HCT116 (cell line): ENCODE data around the gene LCOR. TPM values are rescaled to one million over a fixed set of nuclear protein-coding genes. Genes with fewer than 3 reads are reported as not detected.

ENCODE experiments used
- ATAC-seq: fragments of 200-7000 bp; cut with Tn5 transposase; 2 replicates; pipeline ENCODE4 v1.9.1; 2020; ENCODE audit warnings: mild to moderate bottlenecking, moderate library complexity
- BruUV-seq: library from RNA; stranded (reverse); fragments of 400-500 nt; replicated peaks from 2 replicates; lab custom pipeline; 2021; lab: Mats Ljungman, UMichigan
- CTCF ChIA-PET: fragments of 300-600 bp; sonication (Branson Sonifier 250); formaldehyde crosslinking; loops from one replicate; lab custom pipeline; 2021; ENCODE audit warnings: antibody characterized with exemption; lab: Charles Lee
- POLR2A ChIA-PET: fragments of 300-600, 350-600 bp; sonication (Branson Sonifier 250); formaldehyde crosslinking; loops from one replicate; lab custom pipeline; 2021; ENCODE audit warnings: antibody characterized with exemption; lab: Charles Lee
- RAD21 ChIA-PET, 2 experiments: fragments of 300-600 bp; sonication (Branson Sonifier 250); formaldehyde crosslinking; loops; one replicate each; lab custom pipeline; 2023; ENCODE audit warnings: low total read pairs in 2 of 2; ENCODE audit not compliant: uncharacterized antibody in 2 of 2, unreplicated experiment in 2 of 2, low non-redundant PET in 1 of 2; lab: Charles Lee
- DNase-seq: peaks from one replicate; pipeline ENCODE4 v3.0.0-alpha.2; 2010; ENCODE audit warnings: low read depth, low spot score
- H2AFZ ChIP-seq: fragments of 200-600 bp; shearing (Covaris generic), sonication (generic); 2 replicates; pipeline ENCODE4 v1.6.1; 2017; ENCODE audit warnings: low read depth, mixed run types, mixed read lengths, antibody characterized with exemption, low read length; ENCODE audit not compliant: poor library complexity, severe bottlenecking
- H3K27ac ChIP-seq: 2 replicates; pipeline ENCODE4 v1.5.1; 2012; ENCODE audit warnings: low read depth, low read length
- H3K27me3 ChIP-seq: fragments of 200-600 bp; sonication (generic); 2 replicates; pipeline ENCODE4 v1.6.1; 2016; ENCODE audit warnings: mixed run types, low read length, mixed read lengths; ENCODE audit not compliant: insufficient read depth
- H3K36me3 ChIP-seq, 2 experiments: fragments of 200-500 bp in 1 of 2; fragments of 200-600 bp in 1 of 2; sonication (Bioruptor generic) in 1 of 2; sonication (generic) in 1 of 2; 2 replicates each; pipeline versions ENCODE4 v1.5.1 to v1.6.1; 2014 to 2016; ENCODE audit warnings: low read length in 2 of 2, inconsistent platforms in 1 of 2, mixed read lengths in 1 of 2, mixed run types in 1 of 2; ENCODE audit not compliant: insufficient read depth in 2 of 2, control insufficient read depth in 1 of 2
- H3K4me1 ChIP-seq, 2 experiments: fragments of 200-600 bp in 1 of 2; sonication (generic) in 1 of 2; 2 replicates each; pipeline versions ENCODE4 v1.5.1 to v1.6.1; 2012 to 2017; ENCODE audit warnings: low read length in 2 of 2, inconsistent platforms in 1 of 2, mild to moderate bottlenecking in 1 of 2, mixed read lengths in 1 of 2, mixed run types in 1 of 2, moderate library complexity in 1 of 2; ENCODE audit not compliant: insufficient read depth in 2 of 2, control insufficient read depth in 1 of 2
- H3K4me2 ChIP-seq: fragments of 200-600 bp; sonication (generic); 2 replicates; pipeline ENCODE4 v1.6.1; 2017; ENCODE audit warnings: mixed run types, low read length, mixed read lengths
- H3K4me3 ChIP-seq, 2 experiments: fragments of 200-600 bp in 1 of 2; sonication (generic) in 1 of 2; replicated peaks in 1 of 2; 2 replicates each; pipeline ENCODE4 v1.5.1; 2011 to 2016; ENCODE audit warnings: low read length in 2 of 2, control low read depth in 1 of 2, low read depth in 1 of 2, mild to moderate bottlenecking in 1 of 2, mixed read lengths in 1 of 2, mixed run types in 1 of 2
- H3K79me2 ChIP-seq: fragments of 200-600 bp; sonication (generic); 2 replicates; pipeline ENCODE4 v1.6.1; 2017; ENCODE audit warnings: mild to moderate bottlenecking, mixed run types, low read length, moderate library complexity, mixed read lengths; ENCODE audit not compliant: insufficient read depth
- H3K9ac ChIP-seq: fragments of 200-600 bp; sonication (generic); 2 replicates; pipeline ENCODE4 v1.6.1; 2016; ENCODE audit warnings: low read length, mixed read lengths
- H3K9me2 ChIP-seq: fragments of 200-600 bp; sonication (generic), shearing (Covaris generic); 2 replicates; pipeline ENCODE4 v1.6.1; 2017; ENCODE audit warnings: mixed run types, mild to moderate bottlenecking, moderate library complexity; ENCODE audit not compliant: insufficient read depth
- H3K9me3 ChIP-seq, 2 experiments: fragments of 200-500 bp in 1 of 2; fragments of 200-600 bp in 1 of 2; sonication (Bioruptor generic) in 1 of 2; sonication (generic) in 1 of 2; 2 replicates each; pipeline ENCODE4 v1.6.1; 2014 to 2017; ENCODE audit warnings: low read length in 2 of 2, mixed read lengths in 2 of 2, inconsistent platforms in 1 of 2, low read depth in 1 of 2, mild to moderate bottlenecking in 1 of 2, mixed run types in 1 of 2, moderate library complexity in 1 of 2; ENCODE audit not compliant: control insufficient read depth in 1 of 2, insufficient read depth in 1 of 2
- H4K20me1 ChIP-seq: fragments of 200-600 bp; sonication (generic), shearing (Covaris generic); 2 replicates; pipeline ENCODE4 v1.6.1; 2017; ENCODE audit warnings: mixed run types, mild to moderate bottlenecking, moderate library complexity; ENCODE audit not compliant: insufficient read depth
- CEBPB ChIP-seq: IDR thresholded peaks from 2 replicates; pipeline ENCODE4 v1.6.1; 2012; ENCODE audit warnings: low read depth
- EGR1 ChIP-seq: IDR thresholded peaks from 2 replicates; pipeline ENCODE4 v1.6.1; 2012; ENCODE audit warnings: low read depth
- EZH2 ChIP-seq: fragments of 200-600 bp; sonication (generic); IDR thresholded peaks from 2 replicates; pipeline ENCODE4 v1.6.1; 2017; ENCODE audit warnings: antibody characterized with exemption, mixed run types
- JUND ChIP-seq: IDR thresholded peaks from 2 replicates; pipeline ENCODE4 v1.6.1; 2012
- MAX ChIP-seq: IDR thresholded peaks from 2 replicates; pipeline ENCODE4 v1.6.1; 2012
- POLR2A ChIP-seq: IDR thresholded peaks from 2 replicates; pipeline ENCODE4 v1.7.0; 2011; ENCODE audit warnings: borderline replicate concordance; ENCODE audit not compliant: insufficient read depth, insufficient read length; ENCODE audit errors: extremely low read depth
- SRF ChIP-seq: IDR thresholded peaks from 2 replicates; pipeline ENCODE4 v1.6.1; 2012; ENCODE audit warnings: low read depth
- TCF7L2 ChIP-seq: IDR thresholded peaks from 2 replicates; pipeline ENCODE4 v1.7.0; 2011; ENCODE audit warnings: borderline replicate concordance, inconsistent platforms; ENCODE audit not compliant: insufficient read depth, insufficient read length; ENCODE audit errors: extremely low read depth
- intact Hi-C: fragments of 100-400 bp; cut with micrococcal nuclease; formaldehyde crosslinking; loops from 2 replicates; pipeline ENCODE4 v1.10.0; 2022
- total RNA-seq: library from RNA; stranded (reverse); gene quantifications from one replicate; pipeline ENCODE4 v1.2.1, GENCODE V29; 2021; ENCODE audit not compliant: unreplicated experiment
- TF ChIP-seq, protein P1 (sequence below): IDR thresholded peaks from 2 replicates; pipeline ENCODE4 v1.6.1; 2011; ENCODE audit warnings: mild to moderate bottlenecking, low read length, moderate library complexity; ENCODE audit not compliant: insufficient replicate concordance; ENCODE audit errors: extremely low read depth

LCOR gene
- total RNA-seq, 1 experiment from 2014 or later: 59.9 TPM

DNA sequence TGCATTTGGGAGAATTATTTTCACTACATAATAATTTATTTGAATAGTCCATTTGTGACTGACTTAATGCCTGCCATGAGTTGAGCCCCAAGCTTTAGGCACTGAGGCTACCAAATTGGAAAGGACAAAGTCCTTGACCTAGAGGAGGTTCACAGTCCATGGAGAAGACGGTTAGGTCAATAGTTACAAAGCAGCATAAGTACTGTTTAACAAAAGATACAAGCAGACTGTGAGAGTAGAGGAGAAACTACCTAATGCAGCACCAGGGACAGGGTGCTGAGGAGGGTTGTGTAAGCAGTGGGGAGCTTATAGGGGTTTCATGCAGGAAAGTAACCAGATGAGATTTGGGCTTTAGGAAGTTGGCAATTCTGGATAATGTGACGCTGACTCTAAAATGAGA, 139.2 kb downstream of the LCOR start (continued):
- TF ChIP-seq, protein P1, sequence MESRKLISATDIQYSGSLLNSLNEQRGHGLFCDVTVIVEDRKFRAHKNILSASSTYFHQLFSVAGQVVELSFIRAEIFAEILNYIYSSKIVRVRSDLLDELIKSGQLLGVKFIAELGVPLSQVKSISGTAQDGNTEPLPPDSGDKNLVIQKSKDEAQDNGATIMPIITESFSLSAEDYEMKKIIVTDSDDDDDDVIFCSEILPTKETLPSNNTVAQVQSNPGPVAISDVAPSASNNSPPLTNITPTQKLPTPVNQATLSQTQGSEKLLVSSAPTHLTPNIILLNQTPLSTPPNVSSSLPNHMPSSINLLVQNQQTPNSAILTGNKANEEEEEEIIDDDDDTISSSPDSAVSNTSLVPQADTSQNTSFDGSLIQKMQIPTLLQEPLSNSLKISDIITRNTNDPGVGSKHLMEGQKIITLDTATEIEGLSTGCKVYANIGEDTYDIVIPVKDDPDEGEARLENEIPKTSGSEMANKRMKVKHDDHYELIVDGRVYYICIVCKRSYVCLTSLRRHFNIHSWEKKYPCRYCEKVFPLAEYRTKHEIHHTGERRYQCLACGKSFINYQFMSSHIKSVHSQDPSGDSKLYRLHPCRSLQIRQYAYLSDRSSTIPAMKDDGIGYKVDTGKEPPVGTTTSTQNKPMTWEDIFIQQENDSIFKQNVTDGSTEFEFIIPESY: no peak
- no peak for TF ChIP-seq POLR2A
- no peak for TF ChIP-seq EGR1

DNA sequence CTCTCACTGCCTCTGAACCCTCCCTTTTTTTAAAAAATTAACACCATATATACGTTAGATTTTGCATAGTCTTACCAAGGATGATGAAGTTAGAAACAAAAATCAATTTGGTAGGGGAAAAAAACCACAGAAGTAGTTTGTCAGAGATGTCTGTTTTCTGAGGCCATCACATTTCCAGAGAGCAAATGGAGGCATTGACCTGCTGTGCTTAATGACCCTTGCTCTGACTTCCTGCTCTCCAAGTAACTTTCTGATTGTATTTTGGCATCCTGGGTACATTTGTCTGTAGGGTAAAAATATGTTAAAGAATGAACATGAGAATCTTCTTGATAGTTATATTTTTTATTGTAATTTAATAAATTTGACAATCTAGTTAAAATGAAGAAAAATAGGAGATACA, 140.2 kb downstream of the LCOR start:
- Histone ChIP-seq H2AFZ (no peak overlapping the region), H3K4me2 (no peak overlapping the region), H3K9ac (no peak overlapping the region), H4K20me1 (no peaks in the 10 kb centered on the region), H3K9me3 (no peaks in the 10 kb centered on the region), H3K36me3 (no peaks in the 10 kb centered on the region), H3K4me1 (no peaks in the 10 kb centered on the region), H3K4me3 (no peak overlapping the region), H3K79me2 (no peaks in the 10 kb centered on the region), H3K27me3 (no peaks in the 10 kb centered on the region), H3K27ac (no peak overlapping the region), H3K9me2 (no peaks in the 10 kb centered on the region)
- ChIA-PET POLR2A (no interaction called here), CTCF (no interaction called here), RAD21 (no interaction called here)
- TF ChIP-seq JUND (no peak), EGR1 (no peak), SRF (no peak), CEBPB (no peak), TCF7L2 (no peak), EZH2 (no peak), MAX (no peak)
- TF ChIP-seq, protein P1: no peak
- no TSS peak for BruUV-seq
- ATAC-seq (no peak), DNase-seq (no peak)
- intact Hi-C loops: no loop called here
